CD4-positive, alpha-beta T cell treated with Interleukin-4 for 1 hour (primary cell): Measurements from ENCODE around the gene RIPOR3.
"Not testable (repeated sequence)": the region's sequence is repeated elsewhere in the genome, so short reads cannot be mapped to it uniquely, and the experiment has no call there.

Experiments used
- DNase-seq, 2 donors: peaks; one replicate each; pipeline ENCODE4 v3.0.0-alpha.2; 2020 to 2022

RIPOR3 gene

DNA sequence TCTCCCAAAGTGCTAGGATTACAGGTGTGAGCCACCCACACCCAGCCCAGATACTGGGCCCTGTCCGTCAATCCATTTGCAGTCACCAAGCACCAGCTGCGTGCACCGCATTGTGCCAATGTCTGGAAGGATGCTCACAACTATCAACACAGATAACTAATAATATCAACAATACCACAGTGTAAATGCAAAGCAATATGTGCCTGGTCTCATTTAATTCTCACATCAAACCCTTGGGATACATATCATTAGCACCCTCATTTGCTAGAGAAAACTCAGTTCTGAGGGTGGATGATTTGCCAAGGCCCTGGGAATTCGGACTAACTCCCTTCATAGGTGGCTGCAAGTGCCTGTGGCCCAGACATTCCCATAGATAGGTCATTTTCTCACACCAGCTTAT lies 14.5 kb downstream of the RIPOR3 start:
- DNase-seq = no peak

DNA sequence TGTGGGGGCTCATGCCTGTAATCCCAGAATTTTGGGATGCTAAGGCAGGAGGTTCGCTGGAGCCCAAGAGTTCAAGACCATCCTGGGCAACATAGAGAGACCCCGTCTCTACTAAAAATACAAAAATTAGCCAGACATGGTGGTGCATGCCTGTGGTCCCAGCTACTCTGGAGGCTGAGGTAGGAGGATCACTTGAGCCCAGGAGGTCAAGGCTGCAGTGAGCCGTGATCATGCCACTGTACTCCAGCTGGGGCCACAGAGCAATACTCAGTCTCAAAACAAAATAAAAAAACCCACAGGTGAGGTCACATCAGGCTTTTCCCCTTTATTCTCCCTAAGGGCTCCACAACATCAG lies 15.0 kb downstream of the RIPOR3 start:
- not testable (repeated sequence) for DNase-seq

DNA sequence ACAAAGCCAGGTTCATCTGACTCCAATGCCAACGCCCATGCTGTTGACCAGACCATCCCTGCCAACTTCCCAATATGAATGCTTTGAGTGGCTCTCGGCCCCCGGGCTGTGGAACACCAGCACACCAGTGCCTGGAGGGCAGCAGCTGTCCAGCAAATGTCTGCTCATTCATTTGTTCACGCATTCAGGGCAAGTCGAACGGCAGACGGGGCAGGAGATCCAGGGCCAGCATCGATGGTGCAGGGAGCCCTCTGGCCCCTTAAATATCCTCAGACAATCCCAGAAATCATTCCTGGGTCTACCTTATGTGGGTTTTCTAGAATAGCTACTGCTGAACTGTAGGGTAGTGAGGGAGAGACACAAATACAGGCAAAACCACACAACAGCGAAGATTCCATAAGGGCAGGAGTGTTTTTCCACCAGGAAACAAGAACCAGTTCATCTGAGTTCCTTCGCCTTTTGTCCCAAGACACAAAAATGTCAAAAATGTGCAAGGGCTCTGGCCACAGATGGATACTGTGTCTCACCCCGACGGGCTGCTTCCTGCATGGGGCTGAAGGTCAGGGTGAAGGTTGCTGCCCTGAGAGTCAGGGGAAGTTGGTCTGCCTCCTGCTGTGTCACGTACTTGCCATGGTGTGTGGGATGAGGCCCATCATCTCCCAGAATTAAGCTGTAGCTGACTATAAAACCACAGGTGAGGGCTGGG lies 15.5 kb downstream of the RIPOR3 start:
- DNase-seq = no peak

DNA sequence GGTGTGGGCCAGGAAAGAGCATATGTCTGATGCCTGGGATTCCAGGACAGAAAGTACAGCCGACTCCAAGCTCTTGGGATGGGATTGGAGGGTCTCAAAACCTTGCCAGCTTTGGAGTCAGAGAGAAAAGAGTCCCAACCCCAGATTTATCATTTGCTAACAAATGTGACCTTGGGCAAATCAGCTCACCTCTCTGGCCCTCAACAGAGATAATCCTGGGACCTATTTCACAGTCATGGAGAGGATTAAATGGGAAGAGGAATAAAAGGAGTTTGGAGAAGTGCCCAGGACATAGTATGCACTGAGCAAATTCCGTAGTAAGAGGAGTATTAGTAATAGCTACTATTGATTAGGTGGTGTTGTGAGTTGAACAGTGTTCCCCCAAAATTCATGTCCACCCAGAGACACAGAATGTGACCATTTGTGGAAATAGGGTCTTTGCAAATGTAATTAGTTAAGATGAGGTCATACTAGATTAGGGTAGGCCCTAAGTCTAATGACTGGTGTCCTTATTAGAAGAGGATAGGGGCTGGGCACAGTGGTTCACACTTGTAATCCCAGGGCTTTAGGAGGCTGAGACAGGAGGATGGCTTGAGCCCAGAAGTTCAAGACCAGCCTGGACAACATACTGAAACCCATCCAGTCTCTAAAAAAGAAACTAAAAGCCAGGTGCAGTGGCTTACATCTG lies 17.1 kb downstream of the RIPOR3 start:
- DNase-seq = no peak

DNA sequence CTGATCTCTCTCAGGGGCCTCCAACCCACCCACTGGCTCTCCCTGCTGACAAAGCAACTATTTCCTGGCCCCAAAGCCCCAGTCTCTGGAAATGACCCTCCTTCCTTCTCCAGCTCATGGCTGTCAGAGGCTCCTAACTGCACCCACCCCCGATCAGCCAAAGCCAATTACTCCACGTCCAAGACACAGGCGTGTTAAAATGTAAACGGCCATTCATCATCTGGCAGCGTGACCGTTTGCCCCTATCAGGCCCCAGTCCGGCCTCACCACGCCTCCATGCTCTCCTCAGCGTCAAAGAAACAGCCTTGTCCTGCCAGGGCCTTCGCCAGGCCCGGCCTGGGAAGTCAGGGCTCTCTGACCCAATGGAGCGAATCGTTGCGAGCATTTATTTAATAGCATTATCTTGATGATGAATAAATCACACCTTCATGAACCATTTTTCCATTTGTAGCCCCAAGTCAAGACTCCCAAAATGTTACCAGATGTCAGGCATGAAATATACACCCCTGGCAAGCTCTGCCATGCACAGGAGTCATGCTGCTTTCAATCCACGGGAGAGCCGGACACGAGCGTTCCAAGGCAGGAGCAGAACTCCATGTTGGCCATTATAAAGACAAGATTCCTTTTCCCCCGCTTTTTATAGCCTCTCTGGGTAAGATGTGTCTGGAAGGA lies 17.7 kb downstream of the RIPOR3 start:
- no peak for DNase-seq

DNA sequence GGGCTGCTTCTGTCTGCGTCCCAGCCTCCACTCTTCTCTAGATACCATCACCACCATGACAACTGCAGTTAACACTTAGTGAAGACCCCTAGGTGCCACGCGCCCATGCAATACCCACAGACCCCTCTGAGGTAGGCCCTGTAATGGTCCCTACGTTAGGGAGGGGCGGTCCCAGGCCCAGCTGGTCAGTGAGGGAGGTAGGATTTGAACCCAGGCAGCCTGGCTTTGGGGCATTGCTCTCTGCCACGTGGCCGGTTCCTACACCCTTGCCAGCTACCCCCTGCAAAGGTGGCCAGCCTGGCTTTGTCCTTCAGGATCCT lies 18.2 kb downstream of the RIPOR3 start:
- no peak for DNase-seq

DNA sequence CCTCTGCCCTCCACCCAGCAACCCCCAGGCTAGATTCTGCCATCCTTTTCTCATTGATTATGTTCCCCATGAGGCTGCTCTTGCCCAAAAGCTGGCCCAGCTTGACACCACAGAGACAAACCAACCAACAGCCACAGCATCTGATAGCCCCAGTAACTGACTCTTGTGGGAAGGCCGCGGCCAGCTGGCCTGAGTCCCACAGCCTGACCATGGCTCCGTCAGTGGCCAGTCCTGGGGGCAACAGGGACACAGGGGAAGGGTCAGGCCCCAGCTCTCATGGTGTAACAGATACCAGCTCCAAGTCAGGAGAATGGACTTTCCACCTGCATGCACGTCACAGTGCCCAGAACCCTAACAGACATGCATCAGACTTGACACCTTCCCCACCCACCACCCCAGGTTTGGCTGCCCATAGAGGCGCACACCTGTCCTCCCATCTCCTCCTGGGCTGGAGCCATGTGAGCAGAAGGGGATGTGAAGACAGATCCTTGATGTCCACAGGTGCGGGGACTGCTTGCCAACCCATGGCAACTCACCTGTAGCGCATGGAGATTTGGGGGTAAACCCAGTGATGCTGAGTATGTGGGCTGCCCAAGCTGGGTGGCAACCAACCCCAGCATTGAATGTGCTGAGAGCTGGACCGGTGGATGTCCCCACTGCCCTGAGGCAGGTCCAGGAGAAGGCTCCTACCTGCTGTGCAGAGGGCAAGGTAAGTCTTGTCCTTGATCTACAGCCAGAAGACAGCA lies 18.8 kb downstream of the RIPOR3 start:
- no peak for DNase-seq

DNA sequence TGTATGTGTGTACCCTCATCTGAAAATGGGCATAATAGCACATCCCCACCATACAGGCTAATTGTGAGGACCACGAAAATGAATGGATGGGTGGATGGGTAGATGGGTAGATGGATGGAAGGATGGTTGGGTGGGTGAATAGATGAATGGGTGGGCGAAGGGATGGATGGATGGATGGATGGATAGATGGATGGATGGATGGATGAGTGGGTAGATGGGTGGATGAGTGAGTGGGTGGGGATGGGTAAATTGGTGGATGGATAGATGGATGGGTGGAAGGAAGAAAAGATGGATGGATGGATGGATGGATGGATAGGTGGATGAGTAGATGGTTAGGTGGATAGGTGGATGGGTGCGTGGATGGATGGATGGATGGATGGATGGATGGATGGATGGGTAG lies 19.7 kb downstream of the RIPOR3 start:
- no peak for DNase-seq

DNA sequence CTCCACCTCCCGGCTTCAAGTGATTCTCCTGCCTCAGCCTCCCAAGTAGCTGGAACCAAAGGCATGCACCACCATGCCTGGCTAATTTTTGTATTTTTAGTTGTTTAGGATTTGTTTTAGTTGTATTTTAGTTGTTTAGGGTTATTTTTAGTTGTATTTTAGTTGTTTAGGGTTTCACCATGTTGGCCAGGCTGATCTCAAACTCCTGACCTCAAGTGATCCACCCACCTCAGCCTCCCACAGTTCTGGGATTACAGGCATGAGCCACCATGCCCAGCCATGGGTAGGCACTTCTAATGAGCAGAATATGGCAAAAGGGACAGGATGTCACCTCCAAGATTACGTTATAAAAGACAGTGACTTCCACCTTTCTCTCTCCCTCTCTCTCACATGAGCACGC lies 20.3 kb downstream of the RIPOR3 start:
- not testable (repeated sequence) for DNase-seq

DNA sequence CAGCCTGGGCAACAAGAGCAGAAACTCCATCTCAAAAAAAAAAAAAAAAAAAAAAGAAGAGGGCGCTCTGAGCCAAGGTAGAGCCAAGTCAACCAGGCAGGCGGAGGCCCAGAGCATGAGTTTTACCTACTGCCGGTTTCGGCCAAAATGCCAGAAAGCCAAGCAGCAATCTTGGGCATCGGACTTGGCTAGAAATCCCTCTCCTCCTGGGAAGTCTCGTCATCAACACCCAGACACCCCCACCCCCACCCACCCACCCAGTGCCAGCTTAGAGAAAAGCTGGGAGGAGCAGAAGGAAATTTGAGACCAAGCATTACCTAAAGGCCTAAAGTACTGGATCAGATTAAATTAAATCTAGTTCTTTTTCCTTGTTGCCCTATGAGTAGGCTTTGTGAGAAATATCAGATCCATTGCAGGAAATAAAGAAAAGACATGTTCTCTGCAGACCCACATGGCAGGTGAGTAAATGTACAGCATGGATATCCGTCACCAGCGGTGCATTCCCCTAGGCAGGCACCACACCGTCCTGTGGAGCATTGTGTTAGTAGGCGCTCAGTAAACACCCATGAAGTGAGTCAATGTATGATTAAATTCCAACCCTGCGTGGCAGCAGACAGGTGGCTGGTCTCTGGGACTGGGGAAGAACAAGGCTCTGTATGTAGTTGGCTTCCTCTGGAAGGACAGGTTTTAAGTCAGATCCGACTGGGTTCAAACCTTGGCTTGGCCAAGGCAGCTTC lies 21.0 kb downstream of the RIPOR3 start:
- DNase-seq = no peak

DNA sequence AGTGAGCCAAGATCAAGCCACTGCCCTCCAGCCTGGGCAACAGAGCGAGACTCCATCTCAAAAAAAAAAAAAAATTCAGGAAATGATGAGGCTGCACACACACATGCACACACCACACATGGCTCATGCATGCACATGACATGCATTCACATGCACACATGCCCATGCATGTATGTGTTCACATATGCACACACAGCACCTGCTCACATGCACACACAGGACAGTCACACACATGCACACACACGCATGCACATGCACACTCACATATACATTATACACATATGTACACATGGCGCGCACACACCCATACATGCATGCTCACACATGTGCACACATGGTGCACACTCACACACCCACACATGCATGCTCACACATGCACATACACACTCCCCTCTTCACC lies 22.5 kb downstream of the RIPOR3 start:
- no peak for DNase-seq

DNA sequence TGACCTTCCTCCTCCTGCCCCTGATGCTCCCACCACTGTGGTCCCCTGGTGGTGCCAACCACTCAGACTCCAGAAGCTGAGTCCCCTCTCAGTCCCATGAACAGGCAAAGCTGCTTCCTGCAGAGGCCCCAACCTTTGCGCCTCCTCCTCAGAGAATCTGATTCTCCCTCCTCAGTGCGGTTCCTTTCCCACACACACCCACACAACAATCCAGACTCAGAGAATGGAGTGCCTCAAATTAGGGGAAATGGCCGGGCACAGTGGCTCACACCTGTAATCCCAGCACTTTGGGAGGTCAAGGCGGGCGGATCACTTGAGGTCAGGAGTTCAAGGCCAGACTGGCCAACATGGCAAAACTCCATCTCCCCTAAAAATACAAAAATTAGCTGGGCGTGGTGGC lies 23.0 kb downstream of the RIPOR3 start:
- DNase-seq = no peak

DNA sequence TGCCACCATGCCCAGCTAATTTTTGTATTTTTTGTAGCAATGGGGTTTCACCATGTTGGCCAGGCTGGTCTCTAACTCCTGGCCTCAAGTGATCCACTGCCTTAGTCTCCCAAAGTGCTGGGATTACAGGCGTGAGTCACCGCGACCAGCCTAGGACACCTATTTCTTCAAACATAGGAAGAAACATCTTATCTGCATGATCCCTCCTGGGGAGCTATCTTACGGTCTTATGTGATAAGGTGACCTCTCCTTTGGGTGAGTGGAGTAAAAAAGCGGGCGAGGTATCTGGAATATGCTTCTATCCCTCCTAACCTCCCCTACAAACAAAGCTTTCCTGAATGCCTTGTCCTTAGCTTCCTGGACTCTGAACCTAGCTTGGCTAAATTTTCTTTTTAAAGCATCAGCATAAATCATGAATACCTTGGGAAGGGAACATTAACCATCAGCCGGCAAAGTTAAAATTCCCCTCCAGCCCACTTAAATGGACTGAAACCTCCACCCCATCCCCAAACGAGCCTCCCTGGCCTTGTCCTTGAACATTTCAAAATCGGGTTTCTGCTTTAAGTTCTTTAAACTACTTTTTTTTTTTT lies 24.5 kb downstream of the RIPOR3 start:
- DNase-seq = no peak

DNA sequence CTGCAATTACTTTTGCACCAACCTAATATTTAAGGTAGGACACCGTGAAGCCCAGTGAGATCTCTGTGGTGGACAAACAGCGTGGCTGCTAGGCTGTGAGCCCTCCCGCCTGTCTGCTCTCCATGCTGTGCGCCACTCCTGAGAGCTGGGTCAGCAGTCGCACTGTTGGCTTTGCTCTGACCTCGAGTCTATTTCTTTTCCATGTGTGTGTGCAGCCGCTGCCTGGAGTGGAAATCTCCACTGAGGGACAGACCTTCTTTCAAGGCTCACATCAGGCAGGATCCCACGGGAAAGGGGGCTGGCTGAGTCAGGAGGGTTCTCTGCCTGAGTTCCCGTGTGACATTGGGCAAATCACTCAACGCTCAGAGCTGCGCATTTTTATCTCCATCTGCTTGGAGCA lies 27.1 kb downstream of the RIPOR3 start:
- DNase-seq = no peak

DNA sequence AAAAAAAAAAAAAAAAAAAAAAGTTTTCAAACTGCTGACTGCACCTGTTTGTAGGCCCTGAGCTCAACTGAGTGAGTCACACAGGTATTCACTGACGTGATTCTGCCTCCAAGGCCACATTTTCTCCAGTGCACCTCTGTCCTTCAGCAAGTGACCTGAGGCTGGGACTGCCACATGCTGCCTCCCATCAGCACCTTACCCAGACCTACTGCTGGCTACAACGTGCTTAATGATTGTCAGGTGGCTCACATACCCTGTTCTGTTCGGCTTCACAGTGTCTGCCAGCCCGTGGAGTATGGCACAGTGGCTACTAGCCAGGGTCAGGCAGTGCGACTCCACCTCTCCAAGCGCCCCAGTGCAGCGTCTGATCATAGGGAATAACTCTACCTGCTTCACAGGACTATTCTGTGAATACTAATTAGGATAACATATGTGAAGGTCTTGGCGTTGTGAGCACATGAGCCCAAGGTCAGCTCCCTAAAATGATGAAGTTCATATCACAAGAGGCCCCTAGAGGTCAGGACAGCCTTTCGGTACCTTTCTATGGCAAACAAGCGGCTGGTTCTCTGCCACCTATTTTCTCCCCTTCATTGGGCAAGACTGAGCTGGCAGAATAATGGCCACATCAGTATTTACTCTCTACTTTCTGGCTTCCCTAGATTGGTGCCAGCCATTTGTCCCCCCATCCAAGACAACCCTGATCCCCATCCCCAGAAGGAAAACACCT lies 28.1 kb downstream of the RIPOR3 start:
- DNase-seq = no peak

DNA sequence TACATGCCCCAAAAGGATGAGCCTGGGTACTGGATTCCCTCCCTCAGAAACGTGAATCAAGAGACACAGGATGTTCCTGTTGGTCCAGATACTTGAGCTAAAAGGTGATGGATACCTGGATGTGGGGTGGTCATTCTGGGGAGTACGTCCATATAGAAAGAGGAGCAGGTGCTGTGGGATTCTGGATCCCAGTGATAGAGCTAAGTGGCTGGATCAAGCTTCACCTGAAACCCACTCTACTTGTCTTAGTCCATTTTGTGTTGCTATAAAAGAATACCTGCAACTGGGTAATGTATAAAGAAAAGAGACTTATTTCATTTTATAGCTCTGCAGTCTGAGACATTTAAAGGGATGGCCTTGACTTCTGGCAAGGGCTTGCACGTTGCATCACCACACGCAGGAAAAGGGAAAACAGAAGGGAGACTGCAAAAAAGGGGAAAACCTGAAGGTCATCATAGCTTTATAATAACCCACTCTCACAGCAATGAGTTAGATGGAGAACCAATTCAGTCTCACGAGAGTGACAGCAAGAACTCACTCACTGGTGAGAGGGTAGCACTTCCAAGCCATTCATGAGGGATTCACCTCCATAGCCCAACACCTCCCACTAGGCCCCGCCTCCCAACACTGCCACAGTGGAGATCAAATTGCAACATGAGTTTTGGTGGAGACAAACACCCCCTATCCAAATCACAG lies 31.2 kb downstream of the RIPOR3 start:
- DNase-seq = no peak

DNA sequence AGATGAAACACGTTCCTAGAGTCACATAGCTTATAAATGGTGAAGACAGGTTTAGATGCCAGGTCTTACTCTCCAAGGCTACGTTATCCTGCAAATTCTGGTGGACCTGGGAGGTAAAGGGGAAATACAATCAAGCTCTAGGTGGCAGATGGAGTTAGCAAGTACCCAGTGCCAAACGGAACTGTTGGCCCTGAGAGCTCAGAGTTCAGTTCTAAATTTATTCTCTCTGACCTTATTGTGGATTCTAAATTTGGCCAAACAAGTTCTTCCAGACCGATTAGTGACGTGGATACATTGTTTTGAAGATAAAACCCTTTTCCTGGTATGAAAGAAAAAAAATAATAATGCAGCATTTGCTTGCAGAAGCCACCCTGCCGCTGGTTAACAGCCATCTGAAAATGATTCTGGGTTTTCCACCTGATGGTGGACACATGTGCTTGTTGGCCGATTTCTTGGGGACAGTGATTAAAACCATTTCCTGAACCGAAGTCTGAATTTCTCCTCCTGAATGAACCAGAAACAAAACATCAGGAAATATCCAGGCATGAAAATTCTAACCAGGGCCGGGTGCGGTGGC lies 32.5 kb downstream of the RIPOR3 start:
- no peak for DNase-seq

DNA sequence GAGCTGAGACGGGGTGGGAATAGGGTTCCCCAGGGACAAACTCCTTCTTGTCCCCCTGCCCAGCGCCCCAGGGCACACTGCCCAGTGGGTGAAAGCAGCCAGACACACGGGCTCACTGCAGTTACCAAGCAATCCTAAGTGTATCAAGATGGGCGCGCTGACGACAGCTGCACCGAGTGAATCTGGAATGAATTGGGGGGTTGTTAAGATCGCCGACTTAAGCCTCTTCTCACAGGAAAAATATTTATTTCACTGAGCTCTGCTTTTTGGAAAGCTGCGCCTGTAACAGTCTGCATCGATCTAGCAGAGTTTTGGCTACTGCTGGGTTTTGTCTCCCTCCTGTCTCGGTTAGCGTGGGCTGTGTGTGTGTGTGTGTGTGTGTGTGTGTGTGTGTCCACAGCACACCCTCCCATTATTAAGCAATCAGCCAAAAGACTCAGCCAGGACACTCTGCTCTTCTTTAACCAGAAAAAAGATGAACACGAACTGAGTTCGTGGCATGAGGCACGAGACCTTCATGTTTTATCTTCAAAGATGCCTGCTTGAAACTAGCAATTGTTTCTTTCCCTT lies 35.9 kb downstream of the RIPOR3 start:
- no peak for DNase-seq

DNA sequence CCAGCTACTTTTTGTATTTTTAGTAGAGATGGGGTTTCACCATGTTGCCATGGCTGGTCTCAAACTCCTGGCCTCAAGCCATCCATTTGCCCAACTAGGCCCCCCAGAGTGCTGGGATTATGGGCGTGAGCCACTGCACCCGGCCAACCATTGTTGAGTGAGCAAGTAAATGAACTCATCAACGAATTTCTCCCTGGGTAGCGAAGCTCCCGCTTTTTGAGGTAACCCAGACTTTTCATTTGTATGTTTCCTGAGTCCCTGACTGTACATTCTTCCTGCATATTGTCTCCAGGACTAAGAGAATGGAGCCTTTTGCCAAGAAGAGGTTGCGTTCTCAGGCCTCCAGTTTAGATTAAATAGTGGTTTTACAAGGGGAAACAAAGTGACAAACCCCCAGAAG lies 36.4 kb downstream of the RIPOR3 start:
- no peak for DNase-seq

DNA sequence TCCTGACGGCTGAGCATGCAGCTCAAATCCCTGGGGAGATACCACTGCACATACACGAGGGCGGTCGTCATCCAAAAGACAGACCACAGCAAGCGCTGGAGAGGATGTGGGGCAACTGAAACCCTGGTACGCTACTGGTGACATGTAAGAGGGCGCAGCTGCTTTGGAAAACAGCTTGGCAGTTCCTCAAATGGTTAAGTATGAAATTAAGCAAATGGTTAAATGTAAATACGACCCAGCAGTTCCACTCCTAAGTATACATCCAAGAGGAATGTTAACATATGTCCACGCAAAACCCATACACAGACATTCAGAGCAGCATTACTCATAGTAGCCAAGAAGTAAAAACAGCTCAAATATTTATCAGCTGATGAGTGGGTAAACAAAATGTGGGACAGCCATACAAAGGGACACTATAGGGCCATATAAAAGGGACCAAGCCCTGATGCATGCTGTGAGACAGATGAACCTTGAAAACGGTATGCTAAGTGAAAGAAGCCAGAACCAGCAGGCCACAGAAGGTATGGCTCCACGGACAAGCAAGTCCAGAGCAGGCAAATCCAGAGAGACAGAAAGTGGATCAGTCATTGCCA lies 38.5 kb downstream of the RIPOR3 start:
- no peak for DNase-seq
